ELF-1 (cell line): ENCODE measurements around the gene DBI.
"Not testable (repeated sequence)": the region's sequence is repeated elsewhere in the genome, so short reads cannot be mapped to it uniquely, and the experiment has no call there.

ENCODE experiments used
- DNase-seq: peaks from one replicate; pipeline ENCODE4 v3.0.0-alpha.2; 2016; ENCODE audit warnings: low read depth, low spot score

Gene DBI

DNA sequence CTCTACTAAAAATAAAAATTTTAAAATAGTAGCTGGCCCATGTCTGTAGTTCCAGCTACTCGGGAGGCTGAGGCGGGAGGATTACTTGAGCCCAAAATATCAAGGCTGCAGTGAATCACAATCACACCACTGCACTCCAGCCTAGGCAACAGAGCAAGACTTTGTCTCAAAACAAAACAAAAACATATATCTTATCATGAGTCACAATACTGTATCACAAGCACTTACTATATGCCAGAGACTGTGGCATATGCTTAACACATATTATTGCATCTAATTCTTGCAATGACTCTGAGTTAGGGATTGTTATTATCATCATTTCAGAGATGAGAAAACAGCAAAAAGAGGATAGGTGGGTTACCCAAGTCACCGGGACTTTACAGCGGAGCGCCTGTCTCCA lies 35.3 kb downstream of the DBI start:
- no peak for DNase-seq

- peak; percentile 53 for DNase-seq
Measured at GRCh38 chr2:119402645-119403560, 36.1 kb downstream of the DBI start.

DNA sequence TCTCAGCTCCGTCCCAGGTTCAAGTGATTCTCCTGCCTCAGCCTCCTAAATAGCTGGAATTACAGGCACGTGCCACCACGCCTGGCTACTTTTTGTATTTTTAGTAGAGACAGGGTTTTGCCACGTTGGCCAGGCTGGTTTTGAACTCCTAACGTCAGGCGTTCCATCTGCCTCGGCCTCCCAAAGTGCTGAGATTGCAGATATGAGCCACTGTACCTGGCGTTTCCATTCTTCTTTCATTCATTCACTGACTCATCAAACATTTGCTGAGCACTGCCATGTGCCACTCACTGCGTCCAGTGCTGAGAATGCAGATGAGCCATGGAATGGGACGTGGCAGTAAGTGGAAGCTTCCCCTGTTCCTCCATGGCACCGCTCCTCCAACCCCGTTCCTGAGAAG lies 36.8 kb downstream of the DBI start:
- not testable (repeated sequence) for DNase-seq

GRCh38 chr2:119405151-119405550 lies 38.4 kb downstream of the DBI start:
- DNase-seq, result no peak

- DNase-seq, result peak; percentile 80
Measured at GRCh38 chr2:119407430-119408220, 40.8 kb downstream of the DBI start.

DNA sequence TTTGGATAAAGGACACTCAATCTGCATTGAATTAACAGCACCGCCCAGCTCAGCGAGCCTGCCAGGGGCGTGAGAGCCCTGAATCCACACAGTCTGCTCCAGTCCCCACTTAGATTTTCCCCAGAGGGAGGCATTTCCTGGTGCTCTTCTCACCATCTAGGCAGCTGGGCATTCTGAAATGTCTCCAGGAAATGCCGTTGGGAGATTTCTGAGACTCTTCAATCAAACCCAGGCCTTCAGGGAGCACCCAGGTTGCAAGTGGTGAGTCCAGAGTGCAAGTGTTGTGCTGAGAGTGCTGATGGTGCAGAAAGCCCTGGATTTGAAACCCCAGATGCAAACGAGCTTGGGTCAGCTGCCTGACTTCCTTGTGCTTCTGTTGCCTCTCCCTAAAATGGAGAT lies 41.4 kb downstream of the DBI start:
- peak; percentile 71 for DNase-seq

DNA sequence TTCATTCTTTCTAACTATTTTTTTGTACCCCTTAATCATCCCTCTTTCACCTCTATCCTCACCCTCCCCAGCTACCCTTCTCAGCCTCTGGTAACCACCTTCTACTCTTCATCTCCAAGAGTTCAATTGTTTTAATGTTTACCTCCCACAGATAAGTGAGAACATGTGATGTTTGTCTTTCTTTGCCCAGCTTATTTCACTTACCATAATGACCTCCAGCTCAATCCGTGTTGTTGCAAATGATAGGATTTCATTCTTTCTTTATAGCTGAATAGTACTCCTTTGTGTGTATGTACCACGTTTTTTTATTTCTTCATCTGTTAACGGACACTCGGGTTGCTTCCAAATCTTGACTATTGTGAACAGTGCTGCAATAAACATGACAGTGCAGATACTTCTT lies 42.7 kb downstream of the DBI start:
- no peak for DNase-seq

- no peak for DNase-seq
Measured at GRCh38 chr2:119414894-119415293, 48.1 kb downstream of the DBI start.

GRCh38 chr2:119415630-119416029 lies 48.9 kb downstream of the DBI start:
- peak; percentile 10 for DNase-seq

DNA sequence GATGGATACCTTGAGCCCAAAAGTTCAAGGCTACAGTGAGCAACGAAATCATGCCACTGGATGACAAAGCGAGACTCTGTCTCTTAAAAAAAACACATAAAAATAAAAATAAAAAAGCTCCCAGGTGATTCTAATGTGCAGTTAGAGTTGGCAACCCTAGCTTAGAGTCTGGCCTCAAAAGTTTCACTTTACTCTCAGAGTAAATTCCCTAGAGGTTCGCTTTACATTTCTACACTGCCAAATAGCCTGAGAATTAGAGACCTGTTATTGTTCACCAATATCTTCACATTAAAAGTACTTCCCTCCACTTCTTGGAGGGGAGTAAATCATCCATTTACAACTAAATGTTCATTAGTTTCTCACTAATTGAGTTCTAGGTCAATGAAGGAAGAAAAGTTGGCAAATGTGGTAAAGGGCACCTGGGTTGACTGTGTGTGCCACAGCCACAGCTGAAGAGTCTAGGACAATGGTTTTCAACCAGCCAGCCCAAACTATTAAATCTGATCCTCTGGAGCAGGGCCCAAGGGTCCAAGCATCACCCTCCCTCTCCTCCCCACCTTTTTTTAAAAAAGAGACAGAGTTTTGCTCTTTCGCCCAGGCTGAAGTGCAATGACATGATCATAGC lies 49.6 kb downstream of the DBI start:
- DNase-seq, result no peak

DNA sequence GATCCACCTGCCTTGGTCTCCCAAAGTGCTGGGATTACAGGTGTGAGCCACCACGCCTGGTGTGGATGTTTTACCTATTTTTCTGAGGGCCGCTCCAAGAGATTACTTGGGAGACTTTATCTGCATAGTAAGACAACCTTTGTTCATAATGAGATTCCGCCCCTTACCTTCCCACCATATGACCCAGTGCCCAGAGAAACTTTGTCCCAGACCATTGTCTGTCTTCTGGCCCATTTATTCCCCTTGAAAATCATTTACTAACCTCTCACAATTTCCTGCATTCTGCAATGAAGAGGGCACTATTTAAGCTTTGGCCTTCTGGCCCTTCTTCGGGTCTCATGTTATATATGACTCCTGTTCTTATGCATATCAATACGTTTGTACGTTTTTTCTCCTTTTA lies 51.1 kb downstream of the DBI start:
- DNase-seq, result no peak

- no peak for DNase-seq
Measured at GRCh38 chr2:119419065-119419464, 52.3 kb downstream of the DBI start.

DNA sequence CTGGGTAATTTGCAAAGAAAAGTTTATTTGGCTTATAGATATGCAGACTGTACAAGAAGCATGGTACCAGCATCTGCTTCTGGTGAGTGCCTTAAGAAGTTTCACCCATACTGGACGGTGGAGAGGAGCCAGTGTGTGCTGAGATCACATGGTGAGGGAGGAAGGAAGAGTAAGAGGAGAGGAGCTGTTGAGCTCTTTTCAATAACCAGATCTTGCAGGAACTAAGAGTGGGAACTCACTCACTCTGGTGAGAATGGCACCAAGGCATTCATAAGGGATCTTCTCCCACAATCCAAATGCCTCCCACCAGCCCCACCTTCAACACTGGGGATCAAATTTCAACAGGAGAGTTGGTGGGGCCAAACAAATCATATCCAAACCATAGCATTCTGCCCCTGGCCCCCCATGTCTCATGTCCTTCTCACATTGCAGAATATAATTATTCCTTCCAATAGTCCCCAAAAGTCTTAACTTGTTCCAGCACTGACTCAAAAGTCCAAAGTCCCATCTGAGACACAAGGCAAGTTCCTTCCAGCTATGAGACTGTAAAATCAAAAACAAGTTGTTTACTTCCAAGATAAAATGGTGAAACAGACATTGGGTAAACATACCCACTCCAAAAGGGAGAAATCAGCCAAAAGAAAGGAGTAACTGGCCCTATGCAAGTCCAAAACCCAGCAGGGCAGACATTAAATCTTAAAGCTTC lies 53.2 kb downstream of the DBI start:
- DNase-seq, result no peak

DNA sequence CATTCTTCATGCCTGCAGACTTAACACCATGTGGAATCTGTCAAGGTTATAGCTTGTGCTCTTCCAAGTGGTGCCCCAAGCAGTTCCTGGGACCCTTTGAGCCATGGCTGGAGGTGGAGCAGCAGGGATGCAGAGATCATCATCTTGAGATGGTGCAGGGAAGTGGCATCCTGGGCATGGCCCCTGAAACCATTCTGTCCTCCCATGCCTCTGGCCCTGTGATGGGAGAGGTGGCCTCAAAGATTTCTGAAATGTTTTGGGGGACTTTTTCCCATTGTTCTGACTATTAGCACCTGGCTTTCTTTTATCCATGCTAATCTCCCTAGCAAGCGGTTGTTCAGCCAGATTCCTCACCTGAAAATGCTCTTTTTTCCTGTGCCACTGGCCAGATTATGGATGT lies 54.5 kb downstream of the DBI start:
- DNase-seq, result no peak

GRCh38 chr2:119421741-119422140 lies 55.0 kb downstream of the DBI start:
- DNase-seq, result no peak
